CD14-positive monocyte (primary cell): ENCODE results near the gene KRT76. TPM values are rescaled to one million over a fixed set of nuclear protein-coding genes. Genes with fewer than 3 reads are reported as not detected.

Experiments
- DNase-seq, 3 donors: peaks; one replicate each; pipeline ENCODE4 v3.0.0-alpha.2; 2011 to 2022
- H2AFZ ChIP-seq: 2 replicates; pipeline ENCODE4 v1.6.0; 2012; ENCODE audit warnings: mild to moderate bottlenecking, low read depth, low read length, inconsistent platforms; ENCODE audit not compliant: insufficient read depth, poor library complexity, severe bottlenecking
- H3K27ac ChIP-seq, 2 donors: 1 replicate in 1 of 2; 2 replicates in 1 of 2; pipeline ENCODE4 v1.5.1; 2012 to 2013; ENCODE audit warnings: low read length in 2 of 2, control low read depth in 1 of 2, inconsistent platforms in 1 of 2, low read depth in 1 of 2, mild to moderate bottlenecking in 1 of 2
- H3K27me3 ChIP-seq, 2 donors: one replicate each; pipeline versions ENCODE4 v1.6.0 to v1.6.1; 2011 to 2013; ENCODE audit warnings: low read length in 2 of 2; ENCODE audit not compliant: control insufficient read depth in 2 of 2, insufficient read depth in 2 of 2
- H3K36me3 ChIP-seq, 2 donors: replicated peaks in 1 of 2; 1 replicate in 1 of 2; 2 replicates in 1 of 2; pipeline versions ENCODE4 v1.5.1 to v1.6.1; 2012 to 2013; ENCODE audit warnings: low read length in 2 of 2, control low read depth in 1 of 2, inconsistent platforms in 1 of 2, mild to moderate bottlenecking in 1 of 2; ENCODE audit not compliant: insufficient read depth in 2 of 2, control insufficient read depth in 1 of 2
- H3K4me1 ChIP-seq, 2 donors: 1 replicate in 1 of 2; 2 replicates in 1 of 2; pipeline versions ENCODE4 v1.5.1 to v1.6.1; 2012 to 2013; ENCODE audit warnings: low read length in 2 of 2, control low read depth in 1 of 2, inconsistent platforms in 1 of 2, mild to moderate bottlenecking in 1 of 2, moderate library complexity in 1 of 2; ENCODE audit not compliant: insufficient read depth in 2 of 2, control insufficient read depth in 1 of 2
- H3K4me2 ChIP-seq: replicated peaks from 2 replicates; pipeline ENCODE3; 2012; ENCODE audit warnings: low read length, moderate library complexity, mild to moderate bottlenecking; ENCODE audit not compliant: poor library complexity, severe bottlenecking; ENCODE audit errors: extremely low read depth
- H3K4me3 ChIP-seq, 3 experiments: fragments of 200-600 bp in 1 of 3; sonication (generic) in 1 of 3; replicated peaks in 1 of 3; 1 replicate in 2 of 3; 2 replicates in 1 of 3; pipeline ENCODE4 v1.5.1; 2011 to 2013; ENCODE audit warnings: low read length in 3 of 3, mild to moderate bottlenecking in 3 of 3, control low read depth in 2 of 3, low read depth in 2 of 3, inconsistent platforms in 1 of 3, moderate library complexity in 1 of 3
- H3K79me2 ChIP-seq: 2 replicates; pipeline ENCODE4 v1.6.0; 2012; ENCODE audit warnings: mild to moderate bottlenecking, control low read depth, inconsistent platforms, low read length, moderate library complexity; ENCODE audit not compliant: insufficient read depth
- H3K9ac ChIP-seq: 2 replicates; pipeline ENCODE4 v1.6.0; 2017; ENCODE audit warnings: low read length, mild to moderate bottlenecking; ENCODE audit not compliant: insufficient read depth, poor library complexity, severe bottlenecking
- H3K9me3 ChIP-seq, 2 donors: replicated peaks in 1 of 2; 1 replicate in 1 of 2; 2 replicates in 1 of 2; pipeline versions ENCODE4 v1.5.1 to v1.6.1; 2012 to 2013; ENCODE audit warnings: low read length in 2 of 2, control low read depth in 1 of 2; ENCODE audit not compliant: control insufficient read depth in 1 of 2, insufficient read depth in 1 of 2
- H4K20me1 ChIP-seq: 2 replicates; pipeline ENCODE4 v1.6.0; 2012; ENCODE audit warnings: mild to moderate bottlenecking, low read length, control low read depth, moderate library complexity; ENCODE audit not compliant: insufficient read depth
- H3K27ac Mint-ChIP-seq, 7 donors: one replicate each; pipeline ENCODE4 v1.8.0; 2020; ENCODE audit warnings: mild to moderate bottlenecking in 7 of 7, mixed read lengths in 7 of 7, moderate library complexity in 6 of 7, inconsistent platforms in 2 of 7
- H3K27me3 Mint-ChIP-seq, 3 donors: one replicate each; pipeline ENCODE4 v1.8.0; 2021 to 2022; ENCODE audit warnings: low read depth in 3 of 3, mild to moderate bottlenecking in 3 of 3, mixed read lengths in 3 of 3, moderate library complexity in 3 of 3, inconsistent platforms in 1 of 3
- H3K36me3 Mint-ChIP-seq, 2 donors: one replicate each; pipeline ENCODE4 v1.8.0; 2020; ENCODE audit warnings: mixed read lengths in 2 of 2, inconsistent platforms in 1 of 2, mild to moderate bottlenecking in 1 of 2
- H3K4me1 Mint-ChIP-seq: one replicate; pipeline ENCODE4 v1.8.0; 2020; ENCODE audit warnings: mild to moderate bottlenecking, mixed read lengths
- H3K4me3 Mint-ChIP-seq, 2 donors: one replicate each; pipeline ENCODE4 v1.8.0; 2020; ENCODE audit warnings: mild to moderate bottlenecking in 2 of 2, mixed read lengths in 2 of 2, moderate library complexity in 1 of 2
- H3K9me3 Mint-ChIP-seq, 7 donors: one replicate each; pipeline ENCODE4 v1.8.0; 2020 to 2022; ENCODE audit warnings: mixed read lengths in 7 of 7, mild to moderate bottlenecking in 6 of 7, moderate library complexity in 6 of 7, inconsistent platforms in 2 of 7
- CTCF ChIP-seq: fragments of 200-600 bp; IDR thresholded peaks from one replicate; pipeline ENCODE4 v1.8.0; 2022; ENCODE audit warnings: antibody characterized with exemption, mild to moderate bottlenecking
- WGBS: methylation state at CpG from one replicate; pipeline ENCODE4 v1.1.5; 2013; ENCODE audit warnings: missing lambda C conversion rate; ENCODE audit not compliant: insufficient coverage; 5-methylcytosine and 5-hydroxymethylcytosine counted together
- intact Hi-C, 2 donors: fragments of 100-400 bp; cut with micrococcal nuclease; formaldehyde crosslinking; loops; one replicate each; pipeline versions ENCODE4 v1.15.0 to v1.15.1; 2023
- polyA plus RNA-seq, 3 donors: library from polyadenylated mRNA; depleted of rRNA in 1 of 3; unstranded in 2 of 3; stranded (reverse) in 1 of 3; fragments of 300-500 nt in 2 of 3; fragments of >200 nt in 1 of 3; fragmentation: Illumina TruSeq in 2 of 3; gene quantifications; 1 replicate in 2 of 3; 2 replicates in 1 of 3; pipeline ENCODE4 v1.2.3, GENCODE V29; 2012 to 2021

KRT76 gene
- polyA plus RNA-seq, 3 donors: not detected

GRCh38 chr12:52813885-52814709 is 37.0 kb upstream of the KRT76 start, which contains the start of gene KRT4:
KRT4 (minus strand) TSS chr12:52814116; CDS start chr12:52814058, 58 bp downstream.
- H3K9me3 ChIP-seq: no peaks in the 10 kb centered on the region
- no peaks in the 10 kb centered on the region for H3K27me3 ChIP-seq
- no peak within 1 kb of the TSS for H3K4me3 ChIP-seq
- H3K4me2 ChIP-seq: no peak within 1 kb of the TSS
- DNase-seq: no peak
- TF ChIP-seq CTCF: no peak
- intact Hi-C loops: no loop called here
- H3K36me3 Mint-ChIP-seq: no peaks in the 10 kb centered on the region
- no peaks in the 10 kb centered on the region for H4K20me1 ChIP-seq
- H3K27me3 Mint-ChIP-seq: peaks cover 2 to 9% (median 5%) of the 10 kb centered on the region in 3 donors
- H3K27ac ChIP-seq: no peak within 1 kb of the TSS
- H3K4me1 Mint-ChIP-seq: no peaks in the 10 kb centered on the region
- H3K36me3 ChIP-seq: no peaks in the 10 kb centered on the region
- H3K9ac ChIP-seq: no peak within 1 kb of the TSS
- H3K27ac Mint-ChIP-seq: no peak within 1 kb of the TSS
- 89% methylated on average over 14 of the region's 15 CpGs for WGBS
- peaks cover 0 to 2% (median 0%) of the 10 kb centered on the region in 7 donors for H3K9me3 Mint-ChIP-seq
- H2AFZ ChIP-seq: no peak within 1 kb of the TSS
- H3K79me2 ChIP-seq: no peaks in the 10 kb centered on the region
- no peaks in the 10 kb centered on the region for H3K4me1 ChIP-seq
- H3K4me3 Mint-ChIP-seq: no peak within 1 kb of the TSS

DNA sequence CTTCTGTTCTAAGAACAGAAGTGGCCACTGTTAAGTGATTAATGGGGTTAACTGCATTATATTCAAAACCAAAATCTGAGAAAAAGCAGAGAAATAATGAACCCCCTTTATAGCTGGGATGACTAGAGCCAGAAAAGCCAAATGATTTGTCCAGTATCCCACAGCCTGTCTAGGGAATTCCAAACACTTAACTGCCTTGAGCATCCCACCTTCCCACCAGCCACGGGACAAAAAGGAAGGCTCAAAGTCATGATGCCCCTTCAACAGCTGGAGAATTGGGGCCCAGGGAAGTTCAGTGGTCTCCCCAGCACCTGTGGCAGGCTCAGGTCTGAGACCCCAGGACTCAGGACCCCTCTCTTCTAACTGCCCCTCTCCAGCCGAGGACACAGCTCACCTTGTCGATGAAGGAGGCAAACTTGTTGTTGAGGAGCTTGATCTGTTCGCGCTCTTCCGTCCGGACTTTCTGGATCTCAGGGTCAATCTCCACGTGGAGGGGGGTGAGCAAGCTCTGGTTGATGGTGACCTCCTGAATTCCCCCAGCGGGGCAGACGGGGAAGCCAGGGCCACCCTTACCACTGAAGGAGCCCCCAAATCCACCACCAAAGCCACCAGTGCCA is 36.2 kb upstream of the KRT76 start:
- WGBS: 93% methylated on average over 7 of the region's 10 CpGs
- peaks cover 0 to 2% (median 0%) of the 10 kb centered on the region in 7 donors for H3K9me3 Mint-ChIP-seq
- intact Hi-C loops: no loop called here
- DNase-seq: no peak
- Histone ChIP-seq H3K27ac (no peak overlapping the region), H3K9ac (no peak overlapping the region), H3K9me3 (no peaks in the 10 kb centered on the region), H3K4me2 (no peak overlapping the region), H3K36me3 (no peaks in the 10 kb centered on the region), H3K4me1 (no peaks in the 10 kb centered on the region), H3K79me2 (no peaks in the 10 kb centered on the region), H2AFZ (no peak overlapping the region), H4K20me1 (no peaks in the 10 kb centered on the region), H3K4me3 (no peak overlapping the region), H3K27me3 (no peaks in the 10 kb centered on the region)
- H3K4me1 Mint-ChIP-seq: no peaks in the 10 kb centered on the region
- H3K36me3 Mint-ChIP-seq: no peaks in the 10 kb centered on the region
- no peak overlapping the region for H3K4me3 Mint-ChIP-seq
- H3K27ac Mint-ChIP-seq: no peak overlapping the region
- no peak for TF ChIP-seq CTCF
- H3K27me3 Mint-ChIP-seq: peaks cover 2 to 7% (median 6%) of the 10 kb centered on the region in 3 donors
